ENCODE data around the gene NAA25.
A peak's percentile ranks its signal among the peaks of the same experiment; 100 is the strongest.
"Not testable (repeated sequence)": the region's sequence is repeated elsewhere in the genome, so short reads cannot be mapped to it uniquely, and the experiment has no call there.

Gene NAA25

DNA sequence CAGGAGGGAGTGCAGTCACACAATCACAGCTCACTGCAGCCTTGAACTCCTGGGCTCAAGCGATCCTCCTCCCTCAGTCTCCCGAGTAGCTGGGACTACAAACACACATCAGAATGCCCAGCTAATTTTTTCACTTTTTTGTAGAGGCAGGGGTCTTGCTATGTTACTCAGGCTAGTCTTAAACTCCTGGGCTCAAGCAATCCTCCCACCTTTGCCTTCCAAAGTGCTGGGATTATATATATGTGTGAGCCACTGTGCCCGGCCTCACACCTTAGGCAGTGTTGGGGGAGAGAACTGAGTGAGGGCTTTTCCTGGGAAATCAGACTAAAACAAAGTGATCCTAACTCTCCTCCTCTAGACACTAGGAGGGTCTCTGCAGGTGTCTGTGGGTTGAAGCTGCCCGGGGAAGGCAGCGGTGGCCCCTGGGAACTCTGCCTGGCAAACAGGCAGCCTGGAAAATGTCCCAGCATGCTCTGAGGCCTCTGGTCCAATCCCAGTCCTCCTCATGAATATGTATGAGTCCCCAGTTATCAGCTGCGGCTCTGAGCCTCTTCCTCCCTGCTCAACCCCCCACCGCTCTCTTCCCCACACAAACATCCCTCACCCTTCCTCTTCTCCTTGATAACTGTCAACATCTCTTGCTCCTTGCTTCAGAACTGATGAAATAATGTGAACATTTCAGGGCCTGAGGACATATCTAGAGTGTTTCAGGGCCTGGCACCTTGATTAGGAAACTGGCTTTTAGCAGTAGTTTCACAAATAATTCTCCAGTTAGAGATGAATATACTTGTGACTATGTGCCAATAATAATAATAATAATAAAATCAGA lies 7.9 kb upstream of the NAA25 start:
- peak; percentile 27 for DNase-seq

DNA sequence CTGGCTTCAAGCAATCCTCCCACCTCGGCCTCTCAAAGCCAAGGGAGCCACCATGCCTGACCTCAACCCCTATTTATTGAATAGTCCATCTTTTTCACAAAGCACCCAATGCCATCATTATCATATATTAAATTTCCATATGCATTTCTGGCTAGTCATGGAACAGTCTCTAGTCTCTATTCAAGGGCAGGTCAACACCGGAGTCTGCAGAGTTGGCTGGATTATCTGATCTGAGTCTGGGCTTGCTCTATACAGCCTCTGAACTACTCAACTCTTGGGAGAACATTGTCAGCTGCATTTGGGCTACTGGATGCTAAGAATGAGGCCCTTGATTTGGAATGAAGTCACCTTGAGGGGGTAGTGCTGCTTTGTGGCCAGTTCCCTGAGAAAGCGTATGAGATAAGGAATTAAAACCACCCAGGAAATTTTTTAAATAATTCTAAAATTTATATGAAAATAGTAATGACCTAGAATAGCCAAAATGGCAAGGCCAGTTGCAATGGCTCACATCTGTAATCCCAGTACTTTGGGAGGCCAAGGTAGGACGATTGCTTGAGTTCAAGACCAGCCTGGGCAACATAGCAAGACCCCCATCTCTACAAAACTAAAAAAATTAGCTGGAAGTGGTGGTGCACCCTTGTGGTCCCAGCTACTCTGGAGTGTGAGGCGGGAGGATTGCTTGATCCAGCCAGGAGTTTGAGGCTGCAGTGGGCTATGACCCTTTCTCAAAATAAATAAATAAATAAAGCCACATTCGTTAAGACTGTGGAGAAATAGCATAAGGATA lies 6.9 kb upstream of the NAA25 start:
- DNase-seq: no peak

DNA sequence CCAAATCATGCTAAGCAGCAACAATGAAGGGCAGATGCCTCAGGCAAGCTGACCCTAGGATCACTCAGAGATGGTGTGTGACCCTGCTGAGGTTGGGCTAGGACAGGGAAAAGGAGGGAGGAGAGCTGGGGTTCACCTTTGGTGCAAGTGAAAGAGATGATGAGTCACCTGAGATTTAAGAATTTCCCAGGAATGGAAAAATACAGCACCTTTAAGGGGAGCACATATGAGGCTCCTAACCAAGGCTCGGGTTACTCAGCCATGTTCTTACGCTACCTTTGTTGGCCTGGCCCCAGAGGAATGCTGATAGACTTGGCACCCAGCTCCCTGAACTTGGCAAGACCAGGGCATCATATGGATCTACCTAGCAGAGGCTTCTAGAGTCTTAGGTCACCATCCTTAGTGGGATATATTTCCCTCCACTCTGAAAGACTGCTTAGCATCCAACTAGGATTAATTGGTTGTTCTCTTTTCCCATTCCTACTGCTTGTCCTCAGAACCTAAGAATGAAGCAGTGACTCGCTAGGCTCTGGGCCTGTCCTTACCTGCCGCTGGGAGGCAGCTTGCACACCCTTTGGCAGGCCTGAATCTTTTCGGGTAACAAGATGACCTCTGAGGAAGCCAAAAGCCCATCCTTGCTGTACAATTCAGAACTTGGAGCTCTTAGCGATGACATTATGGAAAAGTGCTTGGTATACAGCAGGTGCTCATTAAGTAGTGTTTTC lies 4.0 kb upstream of the NAA25 start:
- no peak for DNase-seq

DNA sequence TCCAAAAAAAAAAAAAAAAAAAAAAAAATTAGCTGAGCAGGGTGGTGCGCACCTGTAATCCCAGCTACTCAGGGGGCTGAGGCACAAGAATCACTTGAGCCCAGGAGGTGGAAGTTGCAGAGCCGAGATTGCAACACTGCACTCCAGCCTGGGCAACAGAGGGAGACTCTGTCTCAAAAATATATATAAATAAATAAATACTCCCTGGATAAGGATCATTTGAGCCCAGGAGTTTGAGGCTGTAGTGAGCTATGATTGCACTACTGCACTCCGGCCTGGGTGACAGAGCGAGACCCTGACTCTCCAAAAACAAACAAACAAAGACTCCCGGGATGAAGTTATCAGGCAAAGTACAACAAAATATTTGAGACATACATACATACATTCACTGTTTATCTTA lies 3.3 kb upstream of the NAA25 start:
- DNase-seq: no peak

DNA sequence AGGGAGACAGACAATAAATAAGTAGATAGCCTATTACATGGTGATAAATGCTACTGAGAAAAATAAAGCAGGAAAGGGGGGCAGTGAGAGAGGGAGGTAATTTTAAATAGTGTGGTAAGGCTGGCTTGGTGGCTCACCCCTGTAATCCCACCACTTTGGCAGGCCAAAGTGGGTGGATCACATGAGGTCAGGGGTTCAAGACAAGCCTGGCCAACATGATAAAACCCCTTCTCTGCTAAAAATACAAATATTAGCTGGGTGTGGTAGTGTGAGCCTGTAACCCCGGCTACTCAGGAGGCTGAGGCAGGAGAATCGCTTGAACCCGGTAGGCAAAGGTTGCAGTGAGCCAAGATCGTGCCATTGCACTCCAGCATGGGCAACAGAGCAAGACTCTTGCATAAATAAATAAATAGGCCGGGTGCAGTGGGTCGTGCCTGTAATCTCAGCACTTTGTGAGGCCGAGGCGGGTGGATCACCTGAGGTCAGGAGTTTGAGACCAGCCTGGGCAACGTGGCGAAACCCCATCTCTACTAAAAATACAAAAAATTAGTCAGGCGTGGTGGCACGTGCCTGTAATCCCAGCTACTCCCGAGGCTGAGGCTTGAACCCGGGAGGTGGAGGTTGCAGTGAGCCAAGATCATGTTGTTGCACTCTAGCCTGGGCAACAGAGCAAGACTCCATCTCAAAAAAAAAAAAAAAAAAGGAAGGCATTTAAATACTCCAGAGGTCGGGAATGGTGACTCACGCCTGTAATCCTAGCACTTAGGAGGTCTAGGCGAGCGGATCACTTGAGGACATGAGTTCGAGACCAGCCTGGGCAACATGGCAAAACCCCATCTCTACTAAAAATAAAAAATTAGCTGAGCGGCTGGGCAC lies 2.4 kb upstream of the NAA25 start:
- DNase-seq: not testable (repeated sequence)

DNA sequence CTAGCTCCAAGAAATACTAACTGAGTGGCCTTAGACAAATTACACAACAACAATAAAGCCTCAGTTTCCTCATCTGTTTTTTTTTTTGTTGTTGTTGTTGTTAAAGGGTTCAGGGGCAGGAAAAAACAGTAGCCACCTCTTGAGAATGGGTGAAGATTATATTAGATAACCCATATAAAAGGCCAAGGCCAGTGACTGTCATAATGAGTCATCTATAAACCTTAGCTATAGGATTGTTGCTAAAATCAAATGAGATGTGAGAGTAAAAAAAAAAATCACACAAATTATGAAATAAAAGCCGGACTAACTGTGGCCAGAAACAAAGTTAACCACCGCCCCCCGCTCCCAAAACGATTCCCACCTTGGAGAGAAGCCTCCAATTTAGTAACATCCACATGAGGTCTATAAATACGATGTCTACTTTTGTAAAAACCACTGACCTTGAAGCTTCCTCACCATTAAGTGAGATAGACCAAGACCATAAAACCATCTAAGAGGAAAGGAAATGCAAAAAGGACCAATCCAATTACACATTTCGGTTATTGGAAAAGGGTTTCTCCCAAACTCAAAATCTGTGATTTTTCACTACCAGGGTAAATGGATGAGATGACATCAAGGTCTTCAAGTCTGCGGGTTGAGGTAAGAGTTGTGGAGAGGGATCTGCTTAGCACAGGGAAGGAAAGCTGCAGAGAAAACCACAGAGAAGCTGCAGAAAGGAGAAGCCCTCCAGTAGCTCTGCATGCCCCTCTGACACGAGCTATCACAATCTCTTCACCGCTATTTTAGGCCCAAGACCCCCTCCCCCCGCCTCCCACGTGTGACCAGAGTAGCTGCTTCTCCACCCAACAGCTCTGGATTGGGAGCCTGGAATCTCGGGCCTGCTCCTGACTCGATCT lies 1.0 kb downstream of the NAA25 start:
- DNase-seq: no peak

DNA sequence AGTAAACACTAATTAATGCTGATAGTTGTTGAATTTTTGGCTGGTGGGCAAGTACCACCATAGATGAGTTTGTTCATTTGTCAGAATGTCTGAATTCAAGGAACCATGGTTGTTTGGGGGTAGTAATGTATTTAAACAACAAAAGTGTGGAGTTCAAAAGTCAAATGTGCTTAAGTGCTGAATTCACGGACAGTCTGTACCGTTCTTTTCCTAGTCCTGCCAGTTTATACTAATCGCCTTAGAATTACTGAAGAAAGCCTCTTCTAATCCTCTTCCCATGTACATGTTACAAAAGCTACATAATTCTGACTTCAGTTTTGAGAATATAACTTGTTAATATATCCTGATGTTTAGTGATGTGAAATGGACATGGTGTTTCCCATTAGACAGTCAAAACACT lies 2.7 kb downstream of the NAA25 start:
- DNase-seq: no peak

DNA sequence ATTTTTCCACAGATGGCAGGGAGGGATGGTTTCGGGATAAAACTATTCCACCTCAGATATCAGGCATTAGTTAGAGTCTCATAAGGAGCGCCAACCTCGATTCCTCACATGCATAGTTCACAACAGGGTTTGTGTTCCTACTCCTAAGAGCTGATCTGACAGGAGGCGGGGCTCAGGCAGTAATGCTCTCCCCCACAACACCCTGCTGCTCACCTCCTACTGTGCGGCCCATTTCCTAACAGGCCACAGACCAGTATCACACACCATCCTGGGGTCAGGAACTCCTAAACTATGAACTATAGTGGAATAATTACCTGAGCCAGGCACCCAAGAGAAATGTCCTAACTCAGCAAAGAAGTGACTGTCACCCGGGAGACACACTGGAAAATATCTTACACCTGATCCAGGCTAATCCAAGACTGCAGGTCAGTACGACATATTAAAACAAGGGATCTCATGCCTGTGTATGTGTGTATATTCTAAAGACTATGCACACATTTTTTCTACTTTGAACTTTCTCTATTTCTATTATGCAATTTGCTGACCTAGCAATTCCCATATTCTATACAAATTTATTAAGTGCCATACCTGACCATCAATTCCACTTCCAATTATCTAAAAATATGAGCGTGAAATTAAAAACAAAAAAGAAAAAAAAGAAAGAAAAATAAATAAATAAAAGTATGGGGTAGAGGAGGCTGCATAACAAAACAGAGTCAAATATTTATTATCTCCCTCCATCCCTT lies 4.7 kb downstream of the NAA25 start:
- DNase-seq: no peak

DNA sequence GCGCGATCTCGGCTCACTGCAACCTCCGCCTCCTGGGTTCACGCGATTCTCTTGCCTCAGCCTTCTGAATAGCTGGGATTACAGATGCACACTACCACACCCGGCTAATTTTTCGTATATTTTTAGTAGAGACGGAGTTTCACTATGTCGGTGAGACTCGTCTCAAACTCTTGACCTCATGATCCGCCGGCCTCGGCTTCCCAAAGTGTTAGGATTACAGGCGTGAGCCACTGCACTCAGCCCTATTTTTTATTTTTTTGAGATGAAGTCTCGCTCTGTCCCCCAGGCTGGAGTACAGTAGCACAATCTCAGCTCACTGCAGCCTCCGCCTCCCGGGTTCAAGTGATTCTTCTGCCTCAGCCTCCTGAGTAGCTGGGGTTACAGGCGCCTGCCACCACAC lies 5.8 kb downstream of the NAA25 start:
- not testable (repeated sequence) for DNase-seq

DNA sequence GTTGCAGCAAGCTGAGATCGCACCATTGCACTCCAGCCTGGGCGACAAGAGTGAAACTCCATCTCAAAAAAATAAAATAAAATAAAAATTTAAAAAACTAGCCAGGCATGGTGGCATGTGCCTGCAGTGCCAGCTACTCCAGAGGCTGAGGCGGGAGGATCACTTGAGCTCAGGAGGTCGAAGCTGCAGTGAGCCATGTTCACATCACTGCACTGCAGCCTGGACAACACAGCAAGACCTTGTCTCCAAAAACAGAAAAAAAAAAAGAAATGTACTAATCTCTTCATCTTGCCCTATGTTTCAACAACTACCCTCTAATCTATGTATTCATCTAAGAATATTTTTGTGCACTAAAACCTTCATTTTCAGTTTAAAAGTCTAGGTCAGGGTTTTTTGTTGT lies 6.5 kb downstream of the NAA25 start:
- no peak for DNase-seq

DNA sequence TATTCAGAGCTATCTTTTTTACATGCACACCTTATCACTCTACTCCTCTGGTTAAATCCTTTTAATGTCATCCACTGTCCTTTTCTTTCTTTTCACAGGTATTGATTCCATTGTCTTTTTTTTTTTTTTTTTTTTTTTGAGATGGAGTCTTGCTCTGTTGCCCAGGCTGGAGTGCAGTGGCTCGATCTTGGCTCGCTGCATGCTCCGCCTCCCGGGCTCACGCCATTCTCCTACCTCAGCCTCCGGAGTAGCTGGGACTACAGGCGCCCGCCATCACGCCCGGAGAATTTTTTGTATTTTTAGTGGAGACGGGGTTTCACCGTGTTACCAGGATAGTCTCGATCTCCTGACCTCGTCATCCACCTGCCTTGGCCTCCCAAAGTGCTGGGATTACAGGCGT lies 8.1 kb downstream of the NAA25 start:
- DNase-seq: not testable (repeated sequence)

DNA sequence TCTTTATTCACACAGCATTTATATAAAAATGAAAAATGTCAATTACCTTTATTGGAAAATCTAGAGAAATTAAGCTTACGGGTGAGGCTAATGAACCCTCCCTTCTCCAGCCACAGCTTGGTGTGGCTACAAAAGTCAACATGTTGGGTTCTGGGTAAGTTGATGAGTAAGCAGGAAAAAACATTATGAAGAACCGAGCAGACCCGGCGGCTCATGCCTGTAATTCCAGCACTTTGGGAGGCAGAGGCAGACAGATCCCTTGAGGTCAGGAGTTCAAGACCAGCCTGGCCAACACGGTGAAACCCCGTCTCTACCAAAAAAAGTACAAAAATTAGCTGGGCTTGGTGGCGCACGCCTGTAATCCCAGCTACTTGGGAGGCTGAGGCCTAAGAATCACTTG lies 10.9 kb downstream of the NAA25 start:
- no peak for DNase-seq

DNA sequence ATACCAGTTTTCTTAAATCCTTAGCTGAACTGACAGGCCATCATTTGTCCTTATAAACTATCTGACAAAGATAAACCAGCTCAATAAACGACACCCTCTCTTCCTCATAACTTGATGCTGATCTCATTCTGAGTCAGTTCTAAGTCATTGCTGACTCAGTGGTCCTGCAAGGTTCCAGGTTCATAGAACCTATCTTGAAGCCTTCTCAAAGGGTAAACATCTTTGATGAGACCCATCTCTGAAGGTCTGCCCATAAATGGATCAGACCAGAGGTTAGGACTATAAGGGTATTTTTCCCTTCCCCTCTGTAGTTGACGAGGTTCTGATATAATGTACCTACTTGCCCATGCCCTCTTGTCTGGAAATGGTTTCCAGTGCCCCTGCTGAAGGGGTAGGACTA lies 11.9 kb downstream of the NAA25 start:
- peak; percentile 12 for DNase-seq

DNA sequence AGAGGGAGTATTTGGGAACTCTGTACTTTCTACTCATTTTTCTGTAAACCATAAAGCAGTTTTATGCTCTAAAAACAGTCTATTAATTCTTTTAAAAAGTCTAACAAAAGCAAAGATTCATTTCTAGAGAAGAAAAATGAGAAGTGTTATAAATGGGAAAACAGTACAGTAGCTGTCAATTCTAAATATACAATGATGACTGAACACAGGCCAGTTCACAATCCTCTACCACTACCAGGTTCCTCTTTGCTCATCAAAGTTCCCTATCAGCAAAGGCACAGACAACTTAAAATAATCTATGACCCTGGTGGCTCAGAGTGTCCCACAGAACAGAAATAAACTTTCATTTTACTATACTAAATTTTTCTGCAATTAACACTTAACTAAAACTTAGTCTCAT lies 12.5 kb downstream of the NAA25 start:
- DNase-seq: no peak

DNA sequence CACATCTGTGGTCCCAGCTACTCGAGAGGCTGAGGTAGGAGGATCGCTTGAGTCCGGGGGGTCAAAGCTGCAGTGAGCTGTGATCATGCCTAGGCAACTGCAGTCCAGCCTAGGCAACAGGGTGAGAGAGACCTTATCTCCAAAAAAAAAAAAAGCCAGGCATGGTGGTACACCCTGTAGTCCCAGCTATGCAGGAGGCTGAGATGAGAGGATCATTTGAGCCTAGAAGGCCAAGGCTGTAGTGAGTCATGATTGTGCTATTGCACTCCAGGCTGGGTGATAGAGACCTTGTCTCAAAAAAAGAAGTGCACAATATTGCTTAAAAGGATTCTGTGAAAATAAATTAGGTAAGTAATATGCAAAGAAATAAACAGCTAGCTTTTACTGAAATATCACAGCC lies 17.0 kb downstream of the NAA25 start:
- no peak for DNase-seq

DNA sequence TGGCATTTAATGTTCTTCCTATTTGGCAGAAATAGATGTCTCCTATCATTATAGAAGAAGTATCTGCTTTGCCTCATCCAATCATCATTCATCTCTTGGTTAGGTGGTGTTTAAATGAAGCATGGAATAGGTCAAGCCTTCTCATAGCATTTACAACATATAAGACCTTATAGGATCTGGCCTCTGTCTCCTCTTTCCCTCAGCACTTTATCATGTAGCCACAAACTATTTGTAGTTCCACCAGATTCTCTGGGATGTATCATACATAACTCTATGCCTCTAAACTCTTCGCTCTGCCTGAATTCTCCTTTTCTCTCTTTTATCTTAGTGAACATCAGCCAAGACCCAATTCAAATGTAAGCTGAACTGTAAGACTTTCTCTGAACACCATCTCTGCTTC lies 20.7 kb downstream of the NAA25 start:
- DNase-seq: no peak

DNA sequence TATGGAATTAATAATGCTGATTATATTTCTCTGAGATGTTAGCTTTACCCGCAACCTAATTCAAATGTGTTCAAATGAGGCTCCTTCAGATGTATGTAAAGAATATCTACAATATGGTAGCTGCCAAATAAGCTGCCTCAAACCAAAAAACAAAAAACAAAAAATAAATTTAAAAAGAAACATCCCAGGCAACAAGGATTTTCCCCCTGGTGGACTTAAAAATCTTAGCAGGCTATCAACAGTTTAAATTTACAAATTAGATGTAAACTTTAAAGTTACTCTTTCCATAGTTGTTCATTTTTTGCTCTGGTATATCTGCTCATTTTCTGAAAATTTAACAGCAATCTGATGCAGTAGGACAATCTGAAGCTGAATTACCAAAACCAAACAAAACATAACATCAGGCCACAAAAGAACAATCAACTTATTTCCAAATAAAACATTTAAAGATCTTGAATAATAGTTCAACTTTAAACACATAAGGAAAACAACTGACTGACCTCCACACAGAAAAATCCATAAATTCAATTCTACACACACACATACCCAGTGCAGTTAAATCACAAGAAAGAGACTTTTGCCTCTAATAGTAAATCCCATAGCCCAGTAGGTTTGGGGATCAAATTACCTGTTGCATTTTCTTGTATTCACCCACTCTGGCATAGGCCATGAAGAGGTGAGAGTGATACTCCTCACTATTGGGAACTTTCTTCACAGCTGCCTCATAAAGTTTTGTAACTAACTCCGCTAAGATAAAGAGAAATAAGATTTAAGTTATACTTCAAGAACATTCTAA lies 21.3 kb downstream of the NAA25 start:
- DNase-seq: no peak

DNA sequence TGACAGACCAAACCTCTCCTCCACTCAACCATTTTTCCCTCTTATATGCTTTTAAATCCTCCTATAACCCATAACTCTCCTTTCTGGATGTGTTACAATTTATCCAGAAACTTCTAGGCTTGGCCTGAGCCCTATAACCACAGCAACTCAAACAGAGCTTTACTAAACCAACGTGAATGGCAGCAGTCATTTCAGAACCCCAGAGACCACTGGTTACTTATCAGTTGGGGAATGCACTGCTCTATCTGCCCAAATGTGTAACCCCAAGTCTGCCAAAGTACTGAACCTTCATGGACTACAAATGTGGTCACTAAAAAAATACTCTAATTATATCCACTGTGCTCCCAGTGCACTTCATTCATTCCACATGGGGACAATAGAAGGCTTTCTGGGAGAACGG lies 42.0 kb downstream of the NAA25 start:
- DNase-seq: no peak

DNA sequence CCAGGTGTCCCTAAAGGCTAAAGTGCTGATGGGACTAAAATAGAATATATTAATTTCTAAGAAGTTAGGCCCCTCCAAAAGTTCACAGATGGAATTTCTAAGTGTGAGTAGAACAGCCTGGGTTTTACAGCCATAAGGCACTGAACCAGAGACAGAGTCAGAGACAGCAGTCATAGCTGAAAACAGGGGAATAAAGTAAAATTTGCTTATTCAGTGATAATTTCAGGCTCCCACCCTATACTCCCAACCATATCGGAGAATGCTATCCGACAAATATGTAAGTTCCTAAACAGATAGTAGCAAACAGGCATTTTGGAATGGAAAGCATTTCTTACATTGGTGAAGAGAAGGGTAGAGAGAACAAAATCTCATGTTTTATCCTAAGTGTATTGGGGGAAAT lies 45.3 kb downstream of the NAA25 start:
- DNase-seq: no peak

DNA sequence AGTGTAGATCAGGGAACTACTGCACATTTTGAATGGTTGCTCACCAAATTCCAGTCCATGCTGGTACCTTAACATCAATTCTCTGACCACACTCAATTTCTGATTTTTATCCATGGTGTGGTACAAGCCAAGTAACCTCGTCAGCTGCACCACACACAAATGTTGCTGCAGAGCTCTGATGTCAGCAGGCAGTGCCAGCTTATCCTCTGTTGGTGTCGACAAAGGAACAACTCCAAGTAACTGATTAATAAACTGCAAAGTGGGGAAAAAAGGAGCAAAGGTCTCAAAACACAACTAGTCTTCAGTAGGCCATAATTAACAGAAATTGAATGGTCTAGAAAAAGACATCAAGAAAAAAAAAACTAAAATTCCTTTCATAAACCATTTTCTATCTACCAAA lies 47.4 kb downstream of the NAA25 start:
- no peak for DNase-seq

Data from CD4-positive, alpha-beta T cell treated with Interleukin-6 for 4 hours (primary cell).